Ishikawa (cell line): Measurements from ENCODE around the gene DNAJC17.

ENCODE experiments used
- NFIC ChIP-seq: IDR thresholded peaks from 2 replicates; pipeline ENCODE4 v1.6.1; 2012
- REST ChIP-seq: IDR thresholded peaks from 2 replicates; pipeline ENCODE4 v1.6.1; 2012; ENCODE audit warnings: low read depth, mild to moderate bottlenecking
- TAF1 ChIP-seq: IDR thresholded peaks from 2 replicates; pipeline ENCODE4 v1.6.1; 2012; ENCODE audit warnings: low read depth, mild to moderate bottlenecking
- TEAD4 ChIP-seq: IDR thresholded peaks from 2 replicates; pipeline ENCODE4 v1.6.1; 2012
- USF1 ChIP-seq: IDR thresholded peaks from 2 replicates; pipeline ENCODE4 v1.6.1; 2012
- YY1 ChIP-seq: IDR thresholded peaks from 2 replicates; pipeline ENCODE4 v1.6.1; 2012; ENCODE audit warnings: low read depth

GRCh38 chr15:40832903-40833302, 25.6 kb upstream of the DNAJC17 start:
- TF ChIP-seq TAF1, result no peak
- TF ChIP-seq USF1, result no peak
- TF ChIP-seq TEAD4, result no peak
- TF ChIP-seq REST, result no peak
- TF ChIP-seq NFIC, result no peak
- no peak for TF ChIP-seq YY1
